Mesenchymal stem cell (in vitro differentiated cells and primary cell): ENCODE results near the gene GUCA1C.

Experiments
- DNase-seq: peaks from one replicate; pipeline ENCODE4 v3.0.0-alpha.2; 2013
- H2AFZ ChIP-seq: one replicate; pipeline ENCODE4 v1.6.1; 2013; ENCODE audit warnings: low read depth, mild to moderate bottlenecking, control low read depth, inconsistent platforms, low read length, moderate library complexity
- H2AK5ac ChIP-seq: 2 replicates; pipeline ENCODE4 v1.6.1; 2013; ENCODE audit warnings: low read length, moderate library complexity, mild to moderate bottlenecking, inconsistent platforms; ENCODE audit not compliant: severe bottlenecking
- H2BK120ac ChIP-seq: one replicate; pipeline ENCODE4 v1.6.1; 2013; ENCODE audit warnings: low read depth, mild to moderate bottlenecking, inconsistent platforms, low read length, moderate library complexity
- H2BK12ac ChIP-seq, 2 experiments: one replicate each; pipeline ENCODE4 v1.6.1; 2013; ENCODE audit warnings: inconsistent platforms in 2 of 2, low read length in 2 of 2, mild to moderate bottlenecking in 2 of 2, moderate library complexity in 2 of 2, control low read depth in 1 of 2
- H2BK15ac ChIP-seq: one replicate; pipeline ENCODE4 v1.6.1; 2013; ENCODE audit warnings: mild to moderate bottlenecking, low read depth, inconsistent platforms; ENCODE audit not compliant: poor library complexity, severe bottlenecking
- H2BK5ac ChIP-seq: 2 replicates; pipeline ENCODE4 v1.6.1; 2013; ENCODE audit warnings: low read depth, mild to moderate bottlenecking, low read length, control low read depth, inconsistent platforms; ENCODE audit not compliant: poor library complexity, severe bottlenecking
- H3K14ac ChIP-seq, 2 experiments: one replicate each; pipeline ENCODE4 v1.6.1; 2013; ENCODE audit warnings: inconsistent platforms in 2 of 2, low read length in 2 of 2, control low read depth in 1 of 2, mild to moderate bottlenecking in 1 of 2, moderate library complexity in 1 of 2
- H3K18ac ChIP-seq, 2 experiments: one replicate each; pipeline ENCODE4 v1.6.1; 2013; ENCODE audit warnings: inconsistent platforms in 2 of 2, low read length in 2 of 2, control low read depth in 1 of 2, low read depth in 1 of 2, mild to moderate bottlenecking in 1 of 2
- H3K23ac ChIP-seq, 2 experiments: one replicate each; pipeline ENCODE4 v1.6.1; 2013; ENCODE audit warnings: inconsistent platforms in 2 of 2, low read length in 2 of 2, mild to moderate bottlenecking in 2 of 2, moderate library complexity in 2 of 2, control low read depth in 1 of 2
- H3K27ac ChIP-seq: 2 replicates; pipeline ENCODE4 v1.5.1; 2013; ENCODE audit warnings: mild to moderate bottlenecking, moderate library complexity, low read length, control low read depth, inconsistent platforms; ENCODE audit not compliant: poor library complexity, severe bottlenecking
- H3K27me3 ChIP-seq, 2 experiments: 2 replicates each; pipeline versions ENCODE4 v1.6.1 to v1.7.0; 2013; ENCODE audit warnings: low read length in 2 of 2, mild to moderate bottlenecking in 2 of 2, moderate library complexity in 2 of 2, control low read depth in 1 of 2, inconsistent platforms in 1 of 2; ENCODE audit not compliant: control insufficient read depth in 1 of 2, insufficient read depth in 1 of 2
- H3K36me3 ChIP-seq, 2 experiments: 2 replicates each; pipeline versions ENCODE4 v1.6.1 to v1.7.0; 2013; ENCODE audit warnings: low read length in 2 of 2, control low read depth in 1 of 2, inconsistent platforms in 1 of 2, low read depth in 1 of 2, mild to moderate bottlenecking in 1 of 2; ENCODE audit not compliant: insufficient read depth in 2 of 2, control insufficient read depth in 1 of 2
- H3K4ac ChIP-seq, 2 experiments: one replicate each; pipeline ENCODE4 v1.6.1; 2013; ENCODE audit warnings: inconsistent platforms in 2 of 2, low read length in 2 of 2, mild to moderate bottlenecking in 2 of 2, moderate library complexity in 2 of 2, control low read depth in 1 of 2, low read depth in 1 of 2
- H3K4me1 ChIP-seq: 2 replicates; pipeline ENCODE4 v1.6.1; 2013; ENCODE audit warnings: low read depth, low read length, control low read depth; ENCODE audit not compliant: control insufficient read depth, insufficient read depth
- H3K4me2 ChIP-seq: 2 replicates; pipeline ENCODE4 v1.6.1; 2013; ENCODE audit warnings: low read length, mild to moderate bottlenecking, inconsistent platforms; ENCODE audit not compliant: poor library complexity, severe bottlenecking
- H3K4me3 ChIP-seq, 2 experiments: 2 replicates each; pipeline versions ENCODE4 v1.5.1 to v1.7.0; 2013; ENCODE audit warnings: low read length in 2 of 2, mild to moderate bottlenecking in 2 of 2, control low read depth in 1 of 2, low read depth in 1 of 2; ENCODE audit not compliant: insufficient read depth in 1 of 2
- H3K79me1 ChIP-seq: replicated peaks from 2 replicates; pipeline ENCODE4 v1.6.1; 2013; ENCODE audit warnings: mild to moderate bottlenecking, control low read depth, low read length, inconsistent platforms; ENCODE audit not compliant: poor library complexity, severe bottlenecking
- H3K9ac ChIP-seq: 2 replicates; pipeline ENCODE4 v1.7.0; 2013; ENCODE audit warnings: mild to moderate bottlenecking, low read length, moderate library complexity
- H3K9me3 ChIP-seq: 2 replicates; pipeline ENCODE4 v1.7.0; 2013; ENCODE audit warnings: mild to moderate bottlenecking, low read length; ENCODE audit not compliant: control insufficient read depth
- H4K8ac ChIP-seq: one replicate; pipeline ENCODE4 v1.6.1; 2013; ENCODE audit warnings: inconsistent platforms, mild to moderate bottlenecking, low read length, moderate library complexity
- H4K91ac ChIP-seq: one replicate; pipeline ENCODE4 v1.6.1; 2013; ENCODE audit warnings: mild to moderate bottlenecking, low read length, inconsistent platforms
- WGBS: methylation state at CpG from one replicate; pipeline ENCODE4 v1.1.7; 2013; ENCODE audit warnings: mixed read lengths; 5-methylcytosine and 5-hydroxymethylcytosine counted together

GUCA1C gene

DNA sequence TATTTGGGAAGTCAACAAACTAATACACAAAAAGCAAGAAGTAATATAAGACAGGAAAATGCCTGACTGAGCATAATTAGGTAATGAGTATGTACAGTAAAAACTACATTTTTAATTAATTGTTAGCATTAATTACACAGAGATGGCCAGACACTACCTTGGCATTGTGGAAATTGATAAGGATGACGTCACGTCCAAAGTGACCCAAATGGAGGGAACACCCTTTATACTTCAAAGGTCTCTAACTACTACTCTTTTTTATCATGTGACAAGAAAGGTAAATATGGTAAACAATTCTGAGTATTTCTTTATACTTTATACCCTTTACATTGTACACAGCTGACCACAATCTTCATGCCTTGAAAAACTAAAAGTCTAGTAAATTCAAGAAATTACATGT lies 22.4 kb upstream of the GUCA1C start:
- Histone ChIP-seq H3K23ac (no peak overlapping the region), H2BK120ac (no peak overlapping the region), H3K4me3 (no peak overlapping the region), H3K14ac (no peak overlapping the region), H3K18ac (no peak overlapping the region), H2AFZ (no peak overlapping the region), H2BK12ac (no peak overlapping the region), H4K8ac (no peak overlapping the region), H3K79me1 (no peaks in the 10 kb centered on the region), H3K4me1 (no peaks in the 10 kb centered on the region), H3K9me3 (no peaks in the 10 kb centered on the region), H3K9ac (no peak overlapping the region), H3K4me2 (no peak overlapping the region), H4K91ac (no peak overlapping the region), H3K36me3 (no peaks in the 10 kb centered on the region), H3K4ac (no peak overlapping the region), H3K27ac (no peak overlapping the region), H2BK15ac (no peak overlapping the region), H2AK5ac (no peak overlapping the region), H3K27me3 (no peaks in the 10 kb centered on the region), H2BK5ac (no peak overlapping the region)
- 83% methylated on average over 2 of the region's 2 CpGs for WGBS
- no peak for DNase-seq

DNA sequence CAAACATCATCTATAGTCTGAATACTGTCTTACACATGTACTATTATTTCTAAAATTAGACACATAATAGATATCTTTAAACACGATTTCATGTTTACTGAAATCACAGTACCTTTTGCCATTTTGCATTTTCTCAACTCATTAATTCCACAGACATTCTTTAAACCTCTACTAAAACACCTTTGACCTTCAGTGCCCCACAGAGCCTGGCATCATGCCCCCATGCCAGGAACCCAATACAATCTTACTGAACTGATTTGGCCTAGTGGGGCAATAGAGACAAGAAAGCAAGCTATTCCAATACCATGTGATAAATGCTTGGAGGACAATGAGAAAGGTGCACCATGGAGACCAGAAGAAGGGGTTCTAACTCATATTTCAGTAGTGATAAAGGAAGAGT lies 19.3 kb upstream of the GUCA1C start:
- 96% methylated on average over 1 of the region's 1 CpG for WGBS
- Histone ChIP-seq H2BK15ac (no peak overlapping the region), H4K8ac (no peak overlapping the region)

DNA sequence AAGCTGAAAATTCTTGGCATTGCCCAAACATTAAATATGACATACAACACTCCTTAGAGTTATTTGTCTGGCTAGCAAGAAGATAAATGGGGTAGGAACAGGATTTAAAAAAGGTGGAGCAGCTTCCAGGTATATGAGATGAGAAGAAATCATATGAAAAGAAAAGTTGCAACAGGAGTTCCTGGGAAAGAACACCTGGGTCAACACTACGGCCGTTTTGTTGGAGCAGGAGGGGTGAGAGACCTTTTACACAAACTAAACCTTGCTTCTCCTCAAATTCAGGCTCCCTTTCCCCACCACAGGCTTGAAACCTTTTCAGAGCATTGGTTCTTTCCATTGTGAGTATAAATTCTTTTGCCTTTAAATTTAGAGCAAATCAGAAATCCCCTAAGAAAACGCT lies 18.8 kb upstream of the GUCA1C start:
- no peak overlapping the region for H3K4me2 ChIP-seq
- H3K36me3 ChIP-seq: no peaks in the 10 kb centered on the region
- WGBS: no CpG with 5 or more reads among the region's 3 CpGs
- no peak overlapping the region for H2BK12ac ChIP-seq
- no peak overlapping the region for H3K14ac ChIP-seq
- H3K4ac ChIP-seq: no peak overlapping the region
- H2AK5ac ChIP-seq: no peak overlapping the region
- H3K18ac ChIP-seq: no peak overlapping the region
- H3K27me3 ChIP-seq: no peaks in the 10 kb centered on the region
- H4K8ac ChIP-seq: no peak overlapping the region
- H2AFZ ChIP-seq: no peak overlapping the region
- no peaks in the 10 kb centered on the region for H3K79me1 ChIP-seq
- no peak overlapping the region for H3K4me3 ChIP-seq
- H3K23ac ChIP-seq: no peak overlapping the region
- no peak overlapping the region for H3K27ac ChIP-seq
- H4K91ac ChIP-seq: no peak overlapping the region
- no peaks in the 10 kb centered on the region for H3K4me1 ChIP-seq
- H2BK120ac ChIP-seq: no peak overlapping the region
- no peak for DNase-seq
- H2BK5ac ChIP-seq: no peak overlapping the region
- H3K9ac ChIP-seq: no peak overlapping the region
- H2BK15ac ChIP-seq: no peak overlapping the region
- H3K9me3 ChIP-seq: no peaks in the 10 kb centered on the region

More for the DNA sequence above, 19.3 kb upstream of the GUCA1C start:
- no peak for DNase-seq
- no peak overlapping the region for H3K18ac ChIP-seq
- no peak overlapping the region for H2BK5ac ChIP-seq
- H4K91ac ChIP-seq: no peak overlapping the region
- no peak overlapping the region for H3K4ac ChIP-seq
- H3K4me1 ChIP-seq: no peaks in the 10 kb centered on the region
- no peak overlapping the region for H3K23ac ChIP-seq
- H3K4me2 ChIP-seq: no peak overlapping the region
- H2BK12ac ChIP-seq: no peak overlapping the region
- H3K36me3 ChIP-seq: no peaks in the 10 kb centered on the region
- H3K27me3 ChIP-seq: no peaks in the 10 kb centered on the region
- H3K79me1 ChIP-seq: no peaks in the 10 kb centered on the region
- no peak overlapping the region for H3K14ac ChIP-seq
- H2AK5ac ChIP-seq: no peak overlapping the region
- H3K27ac ChIP-seq: no peak overlapping the region
- no peak overlapping the region for H2BK120ac ChIP-seq
- H3K4me3 ChIP-seq: no peak overlapping the region
- no peaks in the 10 kb centered on the region for H3K9me3 ChIP-seq
- H3K9ac ChIP-seq: no peak overlapping the region
- no peak overlapping the region for H2AFZ ChIP-seq

DNA sequence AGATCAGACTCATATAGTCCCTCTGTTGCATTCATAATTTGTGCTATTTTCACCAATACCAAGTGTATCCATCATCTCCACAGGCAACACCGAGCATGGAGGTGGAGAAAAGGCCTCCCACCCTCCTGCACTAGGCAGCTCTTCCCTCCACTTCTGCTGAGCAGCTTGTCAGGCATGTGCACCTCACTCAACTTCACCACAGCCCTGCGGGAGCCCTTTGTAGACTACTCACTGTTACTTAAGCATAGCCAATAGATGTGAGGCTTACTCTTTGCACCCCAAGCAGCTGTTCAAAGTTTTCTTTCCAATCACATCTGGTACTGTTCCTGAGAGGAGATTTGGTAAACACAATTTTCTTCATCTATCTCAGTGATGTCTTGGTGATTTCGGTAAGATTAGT lies 16.9 kb upstream of the GUCA1C start:
- H3K14ac ChIP-seq: no peak overlapping the region
- no peak overlapping the region for H2BK120ac ChIP-seq
- H3K4me2 ChIP-seq: no peak overlapping the region
- no peak for DNase-seq
- no peaks in the 10 kb centered on the region for H3K79me1 ChIP-seq
- no peaks in the 10 kb centered on the region for H3K4me1 ChIP-seq
- H2AFZ ChIP-seq: no peak overlapping the region
- H3K9ac ChIP-seq: no peak overlapping the region
- H2BK5ac ChIP-seq: no peak overlapping the region
- H4K91ac ChIP-seq: no peak overlapping the region
- WGBS: 48% methylated on average over 3 of the region's 3 CpGs
- no peak overlapping the region for H3K27ac ChIP-seq
- H3K4ac ChIP-seq: no peak overlapping the region
- H3K36me3 ChIP-seq: no peaks in the 10 kb centered on the region
- no peak overlapping the region for H3K18ac ChIP-seq
- no peak overlapping the region for H2AK5ac ChIP-seq
- H3K9me3 ChIP-seq: no peaks in the 10 kb centered on the region
- no peak overlapping the region for H3K23ac ChIP-seq
- H3K27me3 ChIP-seq: no peaks in the 10 kb centered on the region
- H3K4me3 ChIP-seq: no peak overlapping the region
- no peak overlapping the region for H4K8ac ChIP-seq
- no peak overlapping the region for H2BK15ac ChIP-seq
- no peak overlapping the region for H2BK12ac ChIP-seq
